Skeletal muscle satellite cell (primary cell): ENCODE data around the gene DTX4.

Experiments
- H3K27me3 ChIP-seq: 2 replicates; pipeline ENCODE4 v1.7.0; 2013; ENCODE audit warnings: low read length; ENCODE audit not compliant: control insufficient read depth, insufficient read depth
- H3K36me3 ChIP-seq: 2 replicates; pipeline ENCODE4 v1.7.0; 2013; ENCODE audit warnings: mild to moderate bottlenecking, control low read depth, low read length; ENCODE audit not compliant: insufficient read depth
- H3K4me1 ChIP-seq: 2 replicates; pipeline ENCODE4 v1.7.0; 2013; ENCODE audit warnings: low read length; ENCODE audit not compliant: control insufficient read depth, insufficient read depth
- H3K4me2 ChIP-seq: 2 replicates; pipeline ENCODE4 v1.7.0; 2013; ENCODE audit warnings: mild to moderate bottlenecking, low read length
- H3K4me3 ChIP-seq: 2 replicates; pipeline ENCODE4 v1.7.0; 2013; ENCODE audit warnings: low read length
- H3K9ac ChIP-seq: 2 replicates; pipeline ENCODE4 v1.7.0; 2013; ENCODE audit warnings: mild to moderate bottlenecking, low read depth, low read length, moderate library complexity
- H3K9me3 ChIP-seq: replicated peaks from 2 replicates; pipeline ENCODE4 v1.7.0; 2013; ENCODE audit warnings: mild to moderate bottlenecking, control low read depth, low read length

Gene DTX4

DNA sequence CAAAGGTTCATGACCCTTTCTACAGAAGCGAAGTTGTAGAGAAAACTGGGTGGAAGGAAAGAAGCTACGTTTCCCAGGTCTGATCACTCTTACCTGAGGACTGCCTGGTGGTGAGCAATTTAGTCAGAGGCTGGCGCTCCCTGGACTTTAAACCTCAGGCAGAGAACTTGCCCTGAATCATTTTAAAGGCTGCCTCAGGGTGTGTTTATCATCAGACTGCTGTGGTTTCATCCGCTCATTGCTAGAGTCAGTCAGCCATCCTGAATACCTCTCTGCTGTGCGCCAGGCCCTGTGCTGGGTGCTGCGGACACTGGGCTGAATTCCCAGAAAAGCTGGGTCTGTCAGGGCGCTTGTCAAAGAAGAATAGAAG is 2.7 kb downstream of the DTX4 start:
- Histone ChIP-seq H3K36me3 (no peaks in the 10 kb centered on the region), H3K4me3 (peak overlapping the region; percentile 84)

DNA sequence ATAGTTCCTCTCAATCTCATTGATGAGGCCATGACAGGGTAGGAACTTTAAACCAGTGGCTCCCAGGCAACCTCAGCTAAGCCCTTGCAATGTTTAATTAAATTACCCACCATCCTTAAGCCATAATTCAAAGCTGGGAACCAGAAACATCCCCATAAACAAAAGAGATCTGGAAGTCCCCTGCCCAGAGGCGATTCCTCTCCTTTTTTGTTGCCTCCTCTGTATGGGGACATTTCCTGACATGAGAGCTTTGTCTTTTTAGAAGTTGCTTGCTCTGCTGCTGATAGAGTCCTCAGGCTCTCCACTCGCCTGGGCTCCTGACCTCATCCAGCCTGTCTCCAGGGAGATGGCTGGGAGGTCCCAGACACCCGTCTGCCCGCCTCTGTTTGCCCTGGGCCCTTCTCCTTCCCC is 3.2 kb downstream of the DTX4 start:
- Histone ChIP-seq H3K36me3 (no peaks in the 10 kb centered on the region), H3K4me1 (peaks cover 28% of the 10 kb centered on the region), H3K9me3 (no peaks in the 10 kb centered on the region), H3K4me2 (no peak overlapping the region), H3K27me3 (peaks cover 5% of the 10 kb centered on the region), H3K4me3 (no peak overlapping the region), H3K9ac (no peak overlapping the region)

More for the DNA sequence above, 2.7 kb downstream of the DTX4 start:
- no peak overlapping the region for H3K9ac ChIP-seq
- H3K27me3 ChIP-seq = peaks cover 10% of the 10 kb centered on the region
- peak overlapping the region; percentile 10 for H3K4me2 ChIP-seq
- peaks cover 28% of the 10 kb centered on the region for H3K4me1 ChIP-seq
- no peaks in the 10 kb centered on the region for H3K9me3 ChIP-seq

DNA sequence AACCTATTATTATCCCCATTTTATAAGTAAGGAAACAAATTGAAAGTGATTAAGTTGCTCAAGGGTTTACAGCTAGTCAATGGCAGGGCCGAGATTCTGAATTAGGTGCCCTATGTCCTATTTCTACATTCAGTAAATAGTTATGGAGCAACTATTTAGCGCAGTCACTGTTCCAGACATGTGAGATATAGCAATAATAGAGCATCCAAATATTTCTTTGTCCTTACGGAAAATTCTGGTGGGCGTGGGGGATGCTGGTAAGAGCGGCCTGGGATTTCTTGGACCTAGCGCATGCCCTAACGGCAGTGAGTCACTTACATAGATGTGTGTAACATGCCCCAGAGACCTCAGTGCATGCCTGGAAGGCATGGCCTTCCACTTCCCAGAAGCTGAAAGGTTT is 4.4 kb downstream of the DTX4 start:
- Histone ChIP-seq H3K9ac (no peak overlapping the region), H3K36me3 (no peaks in the 10 kb centered on the region), H3K4me1 (peaks cover 28% of the 10 kb centered on the region)

DNA sequence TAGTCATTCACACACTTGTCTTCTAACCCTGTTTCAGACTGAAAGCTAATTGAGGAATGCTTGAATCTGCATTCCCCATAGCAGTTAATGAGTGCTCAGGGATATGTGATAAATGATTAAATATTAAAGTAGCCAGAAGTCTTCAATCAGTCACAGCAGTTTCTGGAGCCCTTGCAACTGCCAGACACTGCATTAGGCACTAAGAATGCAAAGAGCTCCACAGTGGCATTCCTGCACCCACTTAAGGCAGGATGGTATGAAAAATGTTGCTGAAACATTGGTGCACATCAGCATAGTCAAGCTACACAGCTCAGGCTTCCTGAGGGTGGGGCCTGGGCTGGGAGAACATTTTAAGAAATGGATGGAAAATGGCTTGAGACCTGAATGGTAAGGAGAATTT is 6.5 kb downstream of the DTX4 start:
- H3K4me1 ChIP-seq = peaks cover 18% of the 10 kb centered on the region
- H3K4me3 ChIP-seq = no peak overlapping the region
- no peaks in the 10 kb centered on the region for H3K9me3 ChIP-seq
- no peak overlapping the region for H3K4me2 ChIP-seq
- no peaks in the 10 kb centered on the region for H3K36me3 ChIP-seq
- H3K27me3 ChIP-seq = no peaks in the 10 kb centered on the region
- no peak overlapping the region for H3K9ac ChIP-seq

More for the DNA sequence above, 4.4 kb downstream of the DTX4 start:
- Histone ChIP-seq H3K27me3 (peaks cover 4% of the 10 kb centered on the region), H3K4me3 (no peak overlapping the region), H3K9me3 (no peaks in the 10 kb centered on the region), H3K4me2 (no peak overlapping the region)

DNA sequence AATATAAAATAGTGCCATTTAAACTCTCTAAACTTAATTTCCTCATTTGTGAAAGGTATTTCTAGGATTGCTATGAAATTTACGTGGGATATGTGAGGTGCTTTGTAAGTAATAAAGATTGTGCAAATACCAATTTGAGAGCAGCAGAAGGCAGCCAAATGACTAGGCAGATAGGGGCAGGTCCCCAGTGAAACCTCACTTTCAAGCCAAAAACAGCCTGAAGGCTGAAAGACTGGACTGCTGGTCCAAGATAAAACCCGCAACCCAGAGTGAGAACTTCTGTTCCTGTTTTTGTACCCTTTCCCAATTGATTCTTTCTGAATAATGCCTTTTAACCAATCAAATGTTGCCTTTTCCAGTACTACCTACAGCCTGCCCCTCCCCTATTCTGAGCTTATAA is 7.2 kb downstream of the DTX4 start:
- Histone ChIP-seq H3K36me3 (no peaks in the 10 kb centered on the region), H3K9me3 (no peaks in the 10 kb centered on the region), H3K4me3 (no peak overlapping the region), H3K9ac (no peak overlapping the region), H3K27me3 (no peaks in the 10 kb centered on the region), H3K4me1 (peaks cover 17% of the 10 kb centered on the region), H3K4me2 (no peak overlapping the region)

DNA sequence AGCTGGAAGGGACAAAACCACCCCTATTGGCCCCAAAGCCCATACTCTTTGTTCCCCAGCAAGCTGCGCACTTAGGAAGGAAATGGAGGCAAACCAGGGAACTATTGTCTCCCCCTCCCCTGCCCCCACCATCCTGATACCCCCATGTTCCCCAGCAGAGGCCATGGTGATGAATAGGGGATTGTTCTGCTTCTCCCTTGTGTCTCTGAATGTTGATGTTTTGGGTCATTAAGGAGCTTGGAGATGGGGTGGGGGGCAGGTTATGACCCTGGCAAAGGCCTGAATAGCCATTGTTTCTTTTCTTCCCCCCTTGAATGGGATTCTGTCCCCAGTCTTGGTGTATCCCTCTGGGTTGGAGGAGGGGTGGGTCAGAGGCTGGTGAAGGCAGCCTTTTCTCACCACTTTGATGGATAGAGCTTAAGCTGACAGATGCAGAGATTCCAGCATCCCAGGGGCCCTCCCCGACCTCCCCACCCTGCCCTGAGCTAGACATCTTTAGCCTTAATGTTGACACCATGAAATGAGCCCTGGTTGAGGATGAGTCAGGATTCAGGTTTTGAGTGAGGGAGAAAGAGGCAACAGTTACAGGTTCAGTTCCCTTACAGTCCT is 8.3 kb downstream of the DTX4 start:
- Histone ChIP-seq H3K27me3 (no peaks in the 10 kb centered on the region), H3K4me1 (peaks cover 9% of the 10 kb centered on the region), H3K4me2 (no peak overlapping the region), H3K4me3 (no peak overlapping the region), H3K9me3 (no peaks in the 10 kb centered on the region), H3K36me3 (no peaks in the 10 kb centered on the region), H3K9ac (no peak overlapping the region)

DNA sequence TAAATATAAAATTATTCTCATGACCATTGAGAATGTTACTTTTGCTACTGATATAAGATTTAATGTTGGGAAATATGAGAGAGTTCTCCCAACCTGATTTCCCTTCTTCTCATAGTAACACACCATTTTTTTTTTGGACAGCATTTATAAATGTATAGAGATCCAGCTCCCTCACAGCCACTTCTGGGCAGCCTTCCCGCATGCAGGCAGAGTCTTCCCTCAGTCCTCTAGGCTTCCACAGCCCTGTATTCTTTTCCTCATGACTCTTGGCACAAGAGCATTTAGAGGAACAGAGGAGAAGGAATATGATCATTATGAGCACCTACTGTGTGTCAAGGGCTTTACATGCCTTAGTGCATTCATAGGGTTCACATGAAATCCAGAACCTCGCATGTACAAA is 9.0 kb downstream of the DTX4 start:
- Histone ChIP-seq H3K4me2 (no peak overlapping the region), H3K9ac (no peak overlapping the region), H3K36me3 (no peaks in the 10 kb centered on the region), H3K9me3 (no peaks in the 10 kb centered on the region), H3K4me3 (no peak overlapping the region), H3K27me3 (no peaks in the 10 kb centered on the region), H3K4me1 (peaks cover 12% of the 10 kb centered on the region)

DNA sequence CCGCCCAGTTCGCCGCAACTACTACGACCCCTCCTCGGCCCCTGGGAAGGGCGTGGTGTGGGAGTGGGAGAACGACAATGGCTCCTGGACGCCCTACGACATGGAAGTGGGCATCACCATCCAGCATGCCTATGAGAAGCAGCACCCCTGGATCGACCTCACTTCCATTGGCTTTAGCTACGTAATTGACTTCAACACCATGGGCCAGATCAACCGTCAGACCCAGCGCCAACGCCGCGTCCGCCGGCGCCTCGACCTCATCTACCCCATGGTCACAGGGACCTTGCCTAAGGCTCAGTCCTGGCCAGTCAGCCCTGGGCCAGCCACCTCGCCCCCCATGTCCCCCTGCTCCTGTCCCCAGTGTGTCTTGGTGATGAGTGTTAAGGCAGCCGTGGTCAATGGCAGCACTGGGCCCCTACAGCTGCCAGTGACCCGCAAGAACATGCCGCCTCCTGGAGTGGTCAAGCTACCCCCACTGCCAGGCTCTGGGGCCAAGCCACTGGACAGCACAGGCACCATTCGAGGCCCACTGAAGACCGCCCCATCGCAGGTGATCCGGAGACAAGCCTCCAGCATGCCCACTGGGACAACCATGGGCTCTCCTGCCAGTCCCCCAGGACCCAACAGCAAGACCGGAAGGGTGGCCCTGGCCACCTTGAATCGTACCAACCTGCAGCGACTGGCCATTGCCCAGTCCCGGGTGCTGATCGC is 10.0 kb downstream of the DTX4 start:
- Histone ChIP-seq H3K4me2 (no peak overlapping the region), H3K36me3 (no peaks in the 10 kb centered on the region), H3K4me1 (peaks cover 13% of the 10 kb centered on the region), H3K4me3 (no peak overlapping the region), H3K9me3 (no peaks in the 10 kb centered on the region), H3K27me3 (peaks cover under 1% of the 10 kb centered on the region), H3K9ac (no peak overlapping the region)

DNA sequence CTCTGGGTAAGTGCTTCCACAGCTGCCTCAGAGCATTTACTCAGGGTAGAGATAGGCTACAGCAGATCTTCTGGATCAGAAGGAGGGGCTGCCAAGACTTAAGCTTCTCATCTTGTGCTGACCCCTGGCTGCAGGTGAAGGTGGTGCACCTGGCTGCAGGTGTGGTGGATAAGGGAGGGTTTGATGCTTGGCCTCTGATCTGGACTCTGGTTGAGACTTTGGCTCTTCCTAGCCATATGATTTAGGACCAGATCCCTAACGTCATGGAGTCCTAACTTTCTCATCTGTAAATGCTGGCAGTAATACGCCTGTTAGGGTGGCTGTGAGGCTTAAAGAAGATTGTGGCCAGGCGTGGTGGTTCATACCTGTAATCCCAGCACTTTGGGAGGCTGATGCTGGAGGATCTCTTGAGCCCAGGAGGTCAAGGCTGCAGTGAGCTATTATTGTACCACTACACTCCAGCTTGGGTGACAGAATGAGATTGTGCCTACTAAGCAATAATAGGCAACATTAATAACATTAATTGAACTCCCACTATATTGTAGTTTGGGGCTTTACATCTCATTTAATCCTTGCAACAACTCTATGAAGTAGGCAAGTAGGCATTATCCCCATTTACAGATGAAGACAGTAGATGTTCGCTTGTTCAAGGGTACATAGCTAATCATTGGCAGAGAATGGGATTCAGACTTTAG is 10.7 kb downstream of the DTX4 start:
- H3K9ac ChIP-seq = no peak overlapping the region
- peaks cover 3% of the 10 kb centered on the region for H3K27me3 ChIP-seq
- no peak overlapping the region for H3K4me2 ChIP-seq
- no peaks in the 10 kb centered on the region for H3K9me3 ChIP-seq
- no peaks in the 10 kb centered on the region for H3K36me3 ChIP-seq
- H3K4me3 ChIP-seq = no peak overlapping the region
- peaks cover 20% of the 10 kb centered on the region for H3K4me1 ChIP-seq

DNA sequence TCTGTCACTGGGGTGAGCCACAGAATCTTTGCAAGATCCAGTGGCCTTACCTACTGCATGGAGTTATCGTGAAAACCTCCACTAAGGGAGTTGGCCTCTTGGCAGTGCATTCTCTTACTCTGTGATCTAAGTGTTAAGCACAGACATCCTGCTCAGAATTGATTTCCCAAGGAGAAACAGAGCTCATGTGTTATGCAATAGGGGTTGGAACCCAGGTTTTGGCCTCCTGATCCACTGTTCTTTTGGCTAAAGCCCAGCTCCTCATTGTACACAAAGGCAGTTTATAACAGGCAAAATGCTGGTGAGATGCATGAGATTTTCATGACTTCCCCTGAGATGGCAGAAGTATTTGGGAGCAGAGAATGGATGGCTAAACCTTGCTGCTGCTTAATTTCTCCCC is 11.8 kb downstream of the DTX4 start:
- Histone ChIP-seq H3K27me3 (peaks cover 3% of the 10 kb centered on the region), H3K36me3 (no peaks in the 10 kb centered on the region), H3K4me2 (no peak overlapping the region), H3K4me1 (peaks cover 23% of the 10 kb centered on the region), H3K4me3 (no peak overlapping the region), H3K9ac (no peak overlapping the region), H3K9me3 (no peaks in the 10 kb centered on the region)

DNA sequence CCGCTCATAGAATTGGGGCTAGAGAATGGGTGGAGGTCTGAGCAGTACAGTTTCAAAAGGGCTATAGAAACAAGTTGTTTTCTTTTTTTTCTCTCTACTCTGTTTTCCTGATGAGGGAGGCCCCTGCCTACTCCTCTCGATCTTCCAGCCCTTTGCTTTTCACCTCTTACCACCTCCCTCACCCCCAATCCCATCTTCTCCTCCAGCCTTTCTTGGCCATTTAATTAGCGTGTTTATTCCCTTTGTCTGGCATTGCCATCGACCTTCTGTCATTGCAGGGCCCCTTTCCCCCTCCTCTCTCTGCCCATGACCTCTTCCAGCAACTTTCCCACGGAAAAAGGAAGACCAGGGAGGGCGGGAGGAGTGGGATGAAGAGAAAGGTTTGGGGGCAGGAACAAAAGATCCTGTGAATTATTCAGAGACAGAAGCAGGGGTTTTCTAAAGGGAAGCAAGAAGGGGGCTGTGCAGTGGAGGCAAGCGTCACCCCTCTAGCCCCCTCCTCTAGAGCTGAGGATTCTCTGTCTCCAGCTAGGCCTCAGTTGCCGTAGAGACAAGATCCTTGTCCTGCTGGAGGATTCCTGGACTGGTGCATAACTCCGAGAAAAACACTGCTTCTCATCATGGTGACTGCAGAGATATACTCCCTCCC is 12.9 kb downstream of the DTX4 start:
- no peaks in the 10 kb centered on the region for H3K9me3 ChIP-seq
- H3K4me2 ChIP-seq = no peak overlapping the region
- H3K36me3 ChIP-seq = no peaks in the 10 kb centered on the region
- no peak overlapping the region for H3K9ac ChIP-seq
- H3K4me3 ChIP-seq = no peak overlapping the region
- peaks cover 24% of the 10 kb centered on the region for H3K4me1 ChIP-seq
- H3K27me3 ChIP-seq = peaks cover 3% of the 10 kb centered on the region
